GM12874 (cell line): Measurements from ENCODE around the gene OR5D16.

Experiments used
- CTCF ChIP-seq: IDR thresholded peaks from 2 replicates; pipeline ENCODE4 v1.5.1; 2011; ENCODE audit warnings: low read depth, mild to moderate bottlenecking, control low read depth, low read length, moderate library complexity; ENCODE audit not compliant: insufficient read depth

The OR5D16 gene

GRCh38 chr11:55838452-55838851 is at the start of gene OR5D16:
OR5D16 (plus strand) TSS chr11:55838752; CDS start chr11:55838752, 0 bp downstream.
- TF ChIP-seq CTCF: no peak

DNA sequence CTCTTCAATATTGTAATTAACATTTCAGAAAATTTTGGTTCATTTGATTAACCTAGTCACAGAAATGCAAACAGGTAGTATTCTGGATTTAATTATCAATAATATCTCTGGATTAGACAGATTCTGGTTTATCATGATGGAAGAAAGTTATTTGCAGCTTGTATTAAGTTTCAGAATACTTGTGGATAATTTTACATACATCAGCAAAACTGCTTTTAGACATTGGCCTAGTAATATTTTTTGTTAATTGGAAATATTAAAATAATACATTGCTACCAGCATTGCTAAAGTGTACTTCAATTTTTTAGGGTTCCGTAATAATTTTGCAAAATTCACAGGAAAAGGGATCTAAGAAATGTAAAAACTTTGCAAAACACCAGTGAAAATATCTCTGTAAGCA is 46.9 kb upstream of the OR5D16 start:
- no peak for TF ChIP-seq CTCF

DNA sequence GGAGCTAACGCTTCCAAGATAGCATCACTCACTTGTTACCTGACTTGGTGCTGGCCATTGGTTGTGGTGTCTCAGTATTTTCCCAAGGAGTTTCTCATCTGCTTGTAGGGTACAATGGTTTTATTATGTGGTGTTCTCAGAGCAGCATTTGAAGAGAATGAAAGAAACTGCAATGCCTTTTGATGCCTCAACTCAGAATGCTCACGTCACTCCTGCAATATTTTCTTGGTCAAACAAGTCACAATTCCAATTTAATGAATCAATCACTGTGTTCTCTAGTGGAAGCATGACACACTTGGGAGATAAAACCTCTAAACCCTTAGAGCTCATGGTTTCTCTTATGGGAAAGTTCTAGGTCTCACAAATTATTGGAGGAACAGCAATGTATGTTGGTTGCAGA is 45.2 kb upstream of the OR5D16 start:
- no peak for TF ChIP-seq CTCF

DNA sequence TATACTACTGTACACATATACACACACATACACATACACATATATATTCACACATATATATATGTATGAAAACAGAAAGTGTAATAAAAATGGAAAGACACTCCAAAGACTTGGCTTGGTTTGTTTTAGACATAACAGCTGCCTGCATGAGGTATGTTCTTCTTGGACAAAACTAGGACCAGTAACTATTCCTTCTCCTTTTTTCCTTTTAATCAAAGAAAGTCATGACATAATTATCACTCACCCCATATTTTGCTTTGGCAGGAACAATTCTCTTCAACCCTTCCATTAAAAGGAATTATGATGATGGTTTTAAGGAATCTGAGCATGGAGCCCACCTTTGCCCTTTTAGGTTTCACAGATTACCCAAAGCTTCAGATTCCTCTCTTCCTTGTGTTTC is 43.3 kb upstream of the OR5D16 start, which contains the start of gene OR5D14:
TSS of gene OR5D14 (plus strand) at position 301 of the 400 bp plus-strand sequence. CDS start at position 301, 0 bp downstream.
- TF ChIP-seq CTCF: no peak

GRCh38 chr11:55806248-55806647 is 32.3 kb upstream of the OR5D16 start:
- TF ChIP-seq CTCF: no peak

DNA sequence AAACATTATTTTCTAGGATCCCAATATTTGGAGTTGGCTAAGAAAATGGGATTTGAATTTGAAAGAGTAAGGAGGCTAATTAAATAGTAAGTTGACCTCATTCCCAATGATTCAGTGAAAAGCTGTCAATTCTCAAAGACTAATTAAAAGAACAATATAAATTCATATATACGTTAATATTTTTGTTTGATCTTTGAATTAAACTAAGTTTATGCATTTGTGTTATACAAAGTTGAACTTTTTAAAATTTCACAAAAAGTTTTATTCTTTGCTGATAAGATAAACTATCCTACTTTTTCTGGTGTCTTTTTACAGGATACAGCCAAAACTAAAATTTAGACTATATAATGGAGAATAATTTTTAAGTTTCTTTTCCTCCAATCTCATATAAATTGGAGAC is 27.5 kb upstream of the OR5D16 start, which contains the start of gene OR5L1:
TSS of gene OR5L1 (plus strand) at position 301 of the 400 bp plus-strand sequence. CDS start 100 bp downstream, outside the sequence.
- no peak for TF ChIP-seq CTCF

DNA sequence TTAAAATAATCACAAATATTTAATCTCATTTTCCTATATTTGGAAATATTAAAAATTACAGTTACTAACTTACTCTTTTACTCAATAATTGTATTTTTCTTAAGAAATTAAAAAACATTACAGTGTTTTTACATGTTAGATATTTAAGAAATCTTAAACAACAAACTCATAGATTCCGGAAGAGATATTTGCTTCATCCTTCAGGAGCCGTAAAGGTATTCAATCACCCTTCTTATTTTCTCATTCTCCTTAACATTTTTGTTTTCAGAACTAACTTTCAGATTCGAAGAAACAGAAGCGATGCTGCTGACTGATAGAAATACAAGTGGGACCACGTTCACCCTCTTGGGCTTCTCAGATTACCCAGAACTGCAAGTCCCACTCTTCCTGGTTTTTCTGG is 19.2 kb upstream of the OR5D16 start, which contains the start of gene OR5D18:
TSS of gene OR5D18 (plus strand) at position 301 of the 400 bp plus-strand sequence. CDS start at position 301, 0 bp downstream.
- no peak for TF ChIP-seq CTCF
